A673 (cell line): ENCODE results near the gene MKI67. TPM values are rescaled to one million over a fixed set of nuclear protein-coding genes. Genes with fewer than 3 reads are reported as not detected.

Source experiments
- BruUV-seq: library from RNA; stranded (reverse); fragments of 400-500 nt; replicated peaks from 2 replicates; lab custom pipeline; 2021; lab: Mats Ljungman, UMichigan
- CTCF ChIA-PET: fragments of 300-600 bp; sonication (Branson Sonifier 250); formaldehyde crosslinking; loops from one replicate; lab custom pipeline; 2022; ENCODE audit warnings: antibody characterized with exemption; lab: Charles Lee
- POLR2A ChIA-PET: fragments of 300-600 bp; sonication (Branson Sonifier 250); formaldehyde crosslinking; loops from one replicate; lab custom pipeline; 2022; ENCODE audit warnings: antibody characterized with exemption; ENCODE audit not compliant: low non-redundant PET; lab: Charles Lee
- DNase-seq: peaks from one replicate; pipeline ENCODE4 v3.0.0-alpha.2; 2015; ENCODE audit warnings: low spot score
- H3K27ac ChIP-seq: fragments of 200-600 bp; sonication (generic); 2 replicates; pipeline ENCODE4 v1.5.1; 2016; ENCODE audit warnings: mixed run types, low read depth, mild to moderate bottlenecking, mixed read lengths, antibody characterized with exemption, low read length; ENCODE audit not compliant: poor library complexity, severe bottlenecking
- H3K27me3 ChIP-seq: fragments of 200-600 bp; sonication (generic); replicated peaks from 2 replicates; pipeline ENCODE4 v1.6.1; 2017; ENCODE audit warnings: mixed run types, low read depth, mild to moderate bottlenecking, mixed read lengths, antibody characterized with exemption, low read length; ENCODE audit not compliant: insufficient read depth, poor library complexity
- H3K36me3 ChIP-seq: fragments of 200-600 bp; sonication (generic); 2 replicates; pipeline ENCODE4 v1.6.1; 2016; ENCODE audit warnings: mixed run types, mild to moderate bottlenecking, mixed read lengths, antibody characterized with exemption, low read length; ENCODE audit not compliant: insufficient read depth, poor library complexity, severe bottlenecking
- H3K4me1 ChIP-seq: fragments of 200-600 bp; sonication (generic); 2 replicates; pipeline ENCODE4 v1.6.1; 2017; ENCODE audit warnings: mixed run types, mild to moderate bottlenecking, mixed read lengths, antibody characterized with exemption, low read length; ENCODE audit not compliant: insufficient read depth, poor library complexity, severe bottlenecking
- H3K4me3 ChIP-seq: fragments of 200-600 bp; sonication (generic); 2 replicates; pipeline ENCODE4 v1.5.1; 2016; ENCODE audit warnings: low read depth, mixed run types, mild to moderate bottlenecking, mixed read lengths, low read length; ENCODE audit not compliant: poor library complexity, severe bottlenecking
- H3K9me3 ChIP-seq: fragments of 200-600 bp; sonication (generic); 2 replicates; pipeline ENCODE4 v1.6.1; 2016; ENCODE audit warnings: mixed run types, low read depth, mild to moderate bottlenecking, mixed read lengths, antibody characterized with exemption, low read length; ENCODE audit not compliant: poor library complexity, severe bottlenecking
- CTCF ChIP-seq: fragments of 300-800, 200-600 bp; sonication (generic); conservative IDR thresholded peaks from 2 replicates; pipeline ENCODE4 v1.5.1; 2017; ENCODE audit warnings: low read depth, mild to moderate bottlenecking, antibody characterized with exemption, low read length, moderate library complexity, mixed read lengths
- EZH2 ChIP-seq: fragments of 200-600 bp; sonication (generic); IDR thresholded peaks from 2 replicates; pipeline ENCODE4 v1.6.1; 2017; ENCODE audit warnings: borderline replicate concordance, low read depth, mild to moderate bottlenecking, mixed read lengths, antibody characterized with exemption, low read length; ENCODE audit not compliant: poor library complexity, severe bottlenecking
- intact Hi-C: fragments of 100-400 bp; cut with micrococcal nuclease; formaldehyde crosslinking; loops from one replicate; pipeline ENCODE4 v1.10.0; 2022; ENCODE audit not compliant: unreplicated experiment
- total RNA-seq: library from RNA; stranded (reverse); gene quantifications from 2 replicates; pipeline ENCODE4 v1.2.3, GENCODE V29; 2021

The MKI67 gene
- total RNA-seq, 1 experiment from 2014 or later = 249 TPM

- H3K36me3 ChIP-seq = no peaks in the 10 kb centered on the region
- H3K27me3 ChIP-seq = no peaks in the 10 kb centered on the region
- CTCF ChIA-PET = interaction anchor here (0.7 kb wide), 1 partner anchor 157 kb away, joined by 4 read pairs; the partner anchor contains the start of gene PTPRE
- no peak overlapping the region for H3K27ac ChIP-seq
- H3K9me3 ChIP-seq = no peaks in the 10 kb centered on the region
- POLR2A ChIA-PET = no interaction called here
- H3K4me3 ChIP-seq = no peak overlapping the region
- no TSS peak for BruUV-seq
- peaks cover 20% of the 10 kb centered on the region for H3K4me1 ChIP-seq
- DNase-seq = peak; percentile 58
- intact Hi-C loops = no loop called here
- TF ChIP-seq CTCF (no peak), EZH2 (no peak)
Observed at GRCh38 chr10:128064108-128064969, 61.9 kb downstream of the MKI67 start.

DNA sequence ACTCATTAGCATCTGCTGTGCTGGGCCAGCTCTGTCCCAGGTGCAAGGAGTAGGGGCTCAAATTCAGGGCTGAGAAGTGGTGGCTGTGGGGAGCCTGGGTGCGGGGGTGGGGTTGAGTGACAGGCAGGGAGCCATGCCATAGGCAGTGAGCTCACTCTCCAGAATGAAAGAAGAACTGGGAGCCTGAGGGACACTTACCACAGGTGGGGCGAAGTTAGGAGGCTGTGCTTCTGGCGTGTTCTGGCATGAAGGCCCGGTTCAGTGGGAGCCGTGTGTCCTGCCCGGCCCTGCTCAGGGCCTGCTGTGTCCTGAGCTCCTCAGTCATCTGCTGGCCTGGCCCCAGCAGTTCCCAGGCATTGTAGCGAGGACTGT lies 62.5 kb downstream of the MKI67 start:
- Histone ChIP-seq H3K36me3 (no peaks in the 10 kb centered on the region), H3K9me3 (no peaks in the 10 kb centered on the region), H3K4me1 (peaks cover 20% of the 10 kb centered on the region), H3K27ac (no peak overlapping the region), H3K4me3 (no peak overlapping the region), H3K27me3 (no peaks in the 10 kb centered on the region)
- peak; percentile 28 for DNase-seq
- intact Hi-C loops = no loop called here
- CTCF ChIA-PET = interaction anchor here (0.7 kb wide), 1 partner anchor 157 kb away, joined by 4 read pairs; the partner anchor contains the start of gene PTPRE
- no TSS peak for BruUV-seq
- TF ChIP-seq CTCF = no peak
- TF ChIP-seq EZH2 = no peak
- POLR2A ChIA-PET = no interaction called here

GRCh38 chr10:128062881-128063563 lies 63.2 kb downstream of the MKI67 start:
- Histone ChIP-seq H3K4me1 (peaks cover 20% of the 10 kb centered on the region), H3K27ac (no peak overlapping the region), H3K4me3 (no peak overlapping the region), H3K9me3 (no peaks in the 10 kb centered on the region), H3K36me3 (no peaks in the 10 kb centered on the region), H3K27me3 (no peaks in the 10 kb centered on the region)
- no peak for DNase-seq
- POLR2A ChIA-PET = no interaction called here
- CTCF ChIA-PET = no interaction called here
- TF ChIP-seq EZH2 = no peak
- no peak for TF ChIP-seq CTCF
- intact Hi-C loops = no loop called here
- BruUV-seq = no TSS peak
